Left kidney (tissue), 2 donors: ENCODE results near the gene DYNLRB2. TPM values are rescaled to one million over a fixed set of nuclear protein-coding genes. Genes with fewer than 3 reads are reported as not detected.

ENCODE experiments used
- DNase-seq: peaks from one replicate; pipeline ENCODE4 v3.0.0-alpha.2; 2013
- polyA plus RNA-seq: library from polyadenylated mRNA; unstranded; fragments of 120-200 nt; gene quantifications from one replicate; pipeline ENCODE4 v1.2.1, GENCODE V29; 2013; ENCODE audit not compliant: insufficient read length

The DYNLRB2 gene
- polyA plus RNA-seq, 1 donor: 9.8 TPM

- no peak for DNase-seq
These were observed 5.5 kb downstream of the DYNLRB2 start for GRCh38 chr16:80546249-80546648.

- DNase-seq: no peak
These were observed 6.4 kb downstream of the DYNLRB2 start for GRCh38 chr16:80547145-80547544.

- no peak for DNase-seq
These were observed 11.5 kb downstream of the DYNLRB2 start for GRCh38 chr16:80552277-80552676.

GRCh38 chr16:80554033-80554432 is 13.2 kb downstream of the DYNLRB2 start:
- DNase-seq: no peak

- DNase-seq: no peak
These were observed 15.7 kb downstream of the DYNLRB2 start for GRCh38 chr16:80556481-80556880.

- DNase-seq: no peak
These were observed 16.2 kb downstream of the DYNLRB2 start for GRCh38 chr16:80557037-80557436.

- no peak for DNase-seq
These were observed 18.6 kb downstream of the DYNLRB2 start for GRCh38 chr16:80559369-80559768.

- DNase-seq: no peak
These were observed 22.3 kb downstream of the DYNLRB2 start for GRCh38 chr16:80563066-80563465.

- no peak for DNase-seq
These were observed 23.6 kb downstream of the DYNLRB2 start for GRCh38 chr16:80564394-80564793.

GRCh38 chr16:80569440-80570105 is 28.8 kb downstream of the DYNLRB2 start:
- DNase-seq: no peak

GRCh38 chr16:80570106-80570478 is 29.3 kb downstream of the DYNLRB2 start:
- peak; percentile 17 for DNase-seq

GRCh38 chr16:80573700-80574120 is 32.9 kb downstream of the DYNLRB2 start:
- DNase-seq: no peak

- no peak for DNase-seq
These were observed 35.6 kb downstream of the DYNLRB2 start for GRCh38 chr16:80576343-80576912.

- DNase-seq: no peak
These were observed 36.9 kb downstream of the DYNLRB2 start for GRCh38 chr16:80577485-80578280.

- no peak for DNase-seq
These were observed 39.5 kb downstream of the DYNLRB2 start for GRCh38 chr16:80580109-80580832.

- no peak for DNase-seq
These were observed 42.7 kb downstream of the DYNLRB2 start for GRCh38 chr16:80583466-80583865.

GRCh38 chr16:80585764-80586163 is 45.0 kb downstream of the DYNLRB2 start:
- no peak for DNase-seq

- no peak for DNase-seq
These were observed 45.7 kb downstream of the DYNLRB2 start for GRCh38 chr16:80586476-80586875.

- DNase-seq: no peak
These were observed 46.3 kb downstream of the DYNLRB2 start for GRCh38 chr16:80587071-80587470.

- no peak for DNase-seq
These were observed 50.5 kb downstream of the DYNLRB2 start for GRCh38 chr16:80591071-80591915.

GRCh38 chr16:80592273-80592672 is 51.5 kb downstream of the DYNLRB2 start:
- DNase-seq: no peak

GRCh38 chr16:80594756-80595155 is 54.0 kb downstream of the DYNLRB2 start:
- DNase-seq: no peak
